HG02870 (cell line): ENCODE measurements around the gene H1-8.
"Not testable (repeated sequence)": the region's sequence is repeated elsewhere in the genome, so short reads cannot be mapped to it uniquely, and the experiment has no call there.

Experiments used
- ATAC-seq: cut with Tn5 transposase; IDR thresholded peaks from one replicate; pipeline ENCODE4 v1.9.1; 2021; ENCODE audit warnings: mild to moderate bottlenecking, moderate library complexity; ENCODE audit not compliant: unreplicated experiment

The H1-8 gene

GRCh38 chr3:129531699-129532098, 11.3 kb upstream of the H1-8 start:
- no peak for ATAC-seq

GRCh38 chr3:129532261-129532660, 10.7 kb upstream of the H1-8 start:
- ATAC-seq, result no peak

GRCh38 chr3:129533406-129533805, 9.6 kb upstream of the H1-8 start:
- no peak for ATAC-seq

- no peak for ATAC-seq
Measured at GRCh38 chr3:129534428-129535027, 8.4 kb upstream of the H1-8 start.

GRCh38 chr3:129535075-129535474, 7.9 kb upstream of the H1-8 start:
- ATAC-seq, result no peak

- no peak for ATAC-seq
Measured at GRCh38 chr3:129536374-129536667, 6.7 kb upstream of the H1-8 start.

- no peak for ATAC-seq
Measured at GRCh38 chr3:129536804-129537203, 6.2 kb upstream of the H1-8 start.

- ATAC-seq, result no peak
Measured at GRCh38 chr3:129539206-129539605, 3.8 kb upstream of the H1-8 start.

GRCh38 chr3:129540776-129541516, 2.0 kb upstream of the H1-8 start:
- no peak for ATAC-seq

GRCh38 chr3:129542747-129543146, 228 bp upstream of the H1-8 start:
- no peak for ATAC-seq

- ATAC-seq, result no peak
Measured at GRCh38 chr3:129543999-129544398, 1.0 kb downstream of the H1-8 start.

GRCh38 chr3:129545951-129546350, 3.0 kb downstream of the H1-8 start:
- ATAC-seq, result not testable (repeated sequence)

- no peak for ATAC-seq
Measured at GRCh38 chr3:129547241-129547640, 4.3 kb downstream of the H1-8 start.

GRCh38 chr3:129548104-129548965, 5.4 kb downstream of the H1-8 start:
- ATAC-seq, result no peak

GRCh38 chr3:129549006-129549800, 6.2 kb downstream of the H1-8 start:
- no peak for ATAC-seq

- no peak for ATAC-seq
Measured at GRCh38 chr3:129549805-129550204, 6.8 kb downstream of the H1-8 start.

- ATAC-seq, result no peak
Measured at GRCh38 chr3:129552287-129553050, 9.5 kb downstream of the H1-8 start.

- no peak for ATAC-seq
Measured at GRCh38 chr3:129553171-129553570, 10.2 kb downstream of the H1-8 start.

GRCh38 chr3:129553719-129554118, 10.7 kb downstream of the H1-8 start:
- ATAC-seq, result no peak

GRCh38 chr3:129554356-129555152, 11.6 kb downstream of the H1-8 start:
- ATAC-seq, result no peak
